ENCODE data around the gene OR2T35.

OR2T35 gene

DNA sequence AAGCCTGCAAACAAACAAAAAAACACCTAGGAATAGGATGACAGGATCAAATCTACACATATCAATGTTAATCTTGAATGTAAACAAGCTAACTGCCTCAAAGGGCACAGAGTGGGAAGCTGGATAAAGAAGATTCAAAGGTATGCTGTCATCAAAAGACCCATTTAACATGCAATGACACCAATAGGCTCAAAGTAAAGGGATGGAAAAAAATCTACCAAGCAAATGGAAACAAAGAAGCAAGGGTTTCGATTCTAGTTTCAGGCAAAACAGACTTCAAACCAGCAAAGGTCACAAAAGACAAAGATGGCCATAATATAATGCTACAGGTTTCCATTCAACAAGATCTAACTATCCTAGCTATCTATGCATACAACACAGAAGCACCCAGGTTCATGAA lies 31.3 kb downstream of the OR2T35 start:
- ChIA-PET CTCF (interaction anchor here (1.5 to 15.4 kb wide), 5 partner anchors 9 to 195 kb away, joined by 3 to 242 read pairs (median 5); no protein-coding TSS in a partner anchor), POLR2A (no interaction called here)
- DNase-seq (ENCODE audit: extremely low spot score), result no peak
- no peak for TF ChIP-seq CTCF (IDR thresholded peaks at IDR 0.05; ENCODE audit: control extremely low read depth, extremely low read depth, low read depth, missing control alignments)

DNA sequence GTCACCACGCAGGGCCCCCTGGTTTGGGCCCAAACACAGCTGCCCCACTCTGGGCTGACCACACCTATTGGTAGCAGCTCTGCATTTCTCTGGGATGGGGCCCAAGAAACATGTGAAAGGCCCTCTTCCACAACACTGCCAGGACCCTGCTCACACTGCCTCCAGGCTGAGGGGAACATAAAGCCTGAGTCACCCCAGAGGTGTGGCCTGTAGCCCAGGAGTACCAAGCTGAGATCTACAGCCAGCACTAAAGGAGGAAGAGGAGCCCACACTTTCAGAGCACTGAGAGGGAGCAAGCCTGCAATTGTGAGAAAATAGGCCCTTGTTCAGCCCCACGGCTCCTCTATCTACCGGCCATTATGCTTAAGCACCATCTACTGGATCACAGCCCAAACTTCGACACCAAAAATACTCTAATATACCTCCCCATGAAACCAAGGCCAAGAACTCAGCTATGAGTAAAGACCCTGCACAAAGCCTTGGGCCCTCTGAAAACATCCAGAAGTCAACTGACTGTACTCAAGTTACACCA lies 33.1 kb downstream of the OR2T35 start:
- no peak for TF ChIP-seq CTCF (IDR thresholded peaks at IDR 0.05; ENCODE audit: control extremely low read depth, extremely low read depth, low read depth, missing control alignments)
- ChIA-PET CTCF (interaction anchor here (3.6 to 15.4 kb wide), 2 partner anchors 11 to 197 kb away, joined by 27 to 242 read pairs; no protein-coding TSS in a partner anchor), POLR2A (no interaction called here)
- DNase-seq (ENCODE audit: extremely low spot score), result no peak

DNA sequence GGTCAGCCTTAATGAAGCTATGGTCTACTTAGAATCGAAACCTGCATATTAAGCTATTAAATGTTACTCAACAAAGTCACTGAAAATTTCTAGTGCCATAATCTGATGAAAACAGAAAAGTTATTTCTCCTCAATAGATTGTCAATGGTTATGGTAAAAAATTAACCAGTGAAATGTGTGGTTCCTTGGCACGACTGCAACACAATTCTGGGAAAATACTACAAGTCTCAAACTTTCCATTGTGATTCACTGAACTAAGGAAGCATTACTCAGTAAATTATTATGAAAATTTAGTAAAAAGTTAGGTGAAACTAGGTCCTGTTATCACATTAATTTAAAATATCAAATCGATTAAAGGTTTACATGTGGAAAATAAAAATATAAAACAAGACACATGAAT lies 34.8 kb downstream of the OR2T35 start:
- CTCF ChIA-PET, result interaction anchor here (1.1 to 1.8 kb wide), 2 partner anchors 9 to 13 kb away, joined by 3 to 7 read pairs; no protein-coding TSS in a partner anchor
- DNase-seq (ENCODE audit: extremely low spot score), result no peak
- no peak for TF ChIP-seq CTCF (IDR thresholded peaks at IDR 0.05; ENCODE audit: control extremely low read depth, extremely low read depth, low read depth, missing control alignments)
- POLR2A ChIA-PET, result no interaction called here

- no peak for DNase-seq (ENCODE audit: extremely low spot score)
These were observed 45.7 kb downstream of the OR2T35 start for GRCh38 chr1:248599396-248599795.

GRCh38 chr1:248597589-248597988 lies 47.5 kb downstream of the OR2T35 start, which contains the start of gene OR2T10:
Gene OR2T10 (minus strand): TSS chr1:248597700. CDS start chr1:248593768, 3,932 bp downstream.
- no peak for TF ChIP-seq CTCF (IDR thresholded peaks at IDR 0.05; ENCODE audit: control extremely low read depth, extremely low read depth, low read depth, missing control alignments)
- ChIA-PET CTCF (no interaction called here), POLR2A (no interaction called here)
- DNase-seq (ENCODE audit: extremely low spot score), result no peak

More at GRCh38 chr1:248599396-248599795, 45.7 kb downstream of the OR2T35 start:
- no peak for TF ChIP-seq CTCF (IDR thresholded peaks at IDR 0.05; ENCODE audit: control extremely low read depth, extremely low read depth, low read depth, missing control alignments)
- POLR2A ChIA-PET, result no interaction called here
- CTCF ChIA-PET, result no interaction called here

DNA sequence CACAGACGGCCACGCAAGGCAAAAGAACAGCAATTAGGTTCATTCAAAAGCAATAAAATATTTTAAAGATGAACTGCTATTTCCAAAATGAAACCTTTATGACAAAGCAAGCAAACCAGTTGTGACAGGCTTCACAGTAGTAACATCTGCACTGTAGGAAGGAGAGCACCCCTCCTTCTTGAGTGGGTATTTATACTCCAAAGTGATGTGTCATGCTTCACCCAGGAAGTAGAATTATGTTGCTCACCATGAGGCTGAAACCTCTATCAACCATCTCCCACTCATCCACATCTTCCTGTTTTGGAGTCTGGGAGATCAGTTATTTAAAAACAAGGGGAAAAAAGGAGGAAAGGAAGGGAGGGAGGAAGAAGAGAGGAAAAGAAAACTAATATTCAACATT lies 48.5 kb downstream of the OR2T35 start:
- DNase-seq (ENCODE audit: extremely low spot score), result no peak
- no peak for TF ChIP-seq CTCF (IDR thresholded peaks at IDR 0.05; ENCODE audit: control extremely low read depth, extremely low read depth, low read depth, missing control alignments)
- POLR2A ChIA-PET, result no interaction called here
- CTCF ChIA-PET, result no interaction called here

Data from GM10248 (cell line).